ENCODE measurements around the gene OR14C36.
"Not testable (repeated sequence)": the region's sequence is repeated elsewhere in the genome, so short reads cannot be mapped to it uniquely, and the experiment has no call there.

OR14C36 gene, protein sequence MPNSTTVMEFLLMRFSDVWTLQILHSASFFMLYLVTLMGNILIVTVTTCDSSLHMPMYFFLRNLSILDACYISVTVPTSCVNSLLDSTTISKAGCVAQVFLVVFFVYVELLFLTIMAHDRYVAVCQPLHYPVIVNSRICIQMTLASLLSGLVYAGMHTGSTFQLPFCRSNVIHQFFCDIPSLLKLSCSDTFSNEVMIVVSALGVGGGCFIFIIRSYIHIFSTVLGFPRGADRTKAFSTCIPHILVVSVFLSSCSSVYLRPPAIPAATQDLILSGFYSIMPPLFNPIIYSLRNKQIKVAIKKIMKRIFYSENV

GRCh38 chr1:248348475-248348874, at the start of gene OR14C36:
OR14C36 (plus strand) TSS chr1:248348775; CDS start chr1:248348775, 0 bp downstream.
- no peaks in the 10 kb centered on the region for H3K4me1 Mint-ChIP-seq (ENCODE audit: low read depth)
- DNase-seq (ENCODE audit: low spot score): no peak
- no peak within 1 kb of the TSS for H3K4me3 Mint-ChIP-seq
- no peaks in the 10 kb centered on the region for H3K9me3 Mint-ChIP-seq
- no peaks in the 10 kb centered on the region for H3K27me3 Mint-ChIP-seq (ENCODE audit: low read depth)
- no peak within 1 kb of the TSS for H3K27ac Mint-ChIP-seq
- no peaks in the 10 kb centered on the region for H3K36me3 Mint-ChIP-seq (ENCODE audit: low read depth)

DNA sequence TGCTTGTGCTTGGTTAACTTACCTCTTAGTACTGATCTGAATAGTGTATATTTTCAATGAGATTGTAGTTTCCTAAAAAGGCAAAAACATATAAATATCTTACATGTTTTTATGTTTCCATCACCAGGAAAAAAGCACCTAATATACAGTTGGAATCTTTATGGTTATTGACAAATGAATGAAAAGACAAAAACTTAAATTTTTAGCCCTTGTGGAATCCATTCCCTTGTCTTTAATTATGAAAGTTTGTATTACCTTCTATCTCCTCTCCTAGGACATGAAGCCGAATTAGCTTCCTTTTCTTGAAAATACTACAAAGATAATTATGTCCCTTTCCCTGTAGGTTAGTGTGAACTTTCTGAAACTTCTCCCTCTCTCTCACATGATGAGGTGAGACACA, 45.3 kb upstream of the OR14C36 start, which contains the start of gene OR2T12:
Gene OR2T12 (minus strand): TSS at position 101 of the 400 bp plus-strand sequence. CDS start 7,846 bp downstream, outside the sequence.
- Mint-ChIP-seq H3K9me3 (no peaks in the 10 kb centered on the region), H3K27me3 (ENCODE audit: low read depth) (no peaks in the 10 kb centered on the region), H3K4me1 (ENCODE audit: low read depth) (no peaks in the 10 kb centered on the region), H3K4me3 (no peak within 1 kb of the TSS), H3K36me3 (ENCODE audit: low read depth) (no peaks in the 10 kb centered on the region), H3K27ac (no peak within 1 kb of the TSS)
- no peak for DNase-seq (ENCODE audit: low spot score)

DNA sequence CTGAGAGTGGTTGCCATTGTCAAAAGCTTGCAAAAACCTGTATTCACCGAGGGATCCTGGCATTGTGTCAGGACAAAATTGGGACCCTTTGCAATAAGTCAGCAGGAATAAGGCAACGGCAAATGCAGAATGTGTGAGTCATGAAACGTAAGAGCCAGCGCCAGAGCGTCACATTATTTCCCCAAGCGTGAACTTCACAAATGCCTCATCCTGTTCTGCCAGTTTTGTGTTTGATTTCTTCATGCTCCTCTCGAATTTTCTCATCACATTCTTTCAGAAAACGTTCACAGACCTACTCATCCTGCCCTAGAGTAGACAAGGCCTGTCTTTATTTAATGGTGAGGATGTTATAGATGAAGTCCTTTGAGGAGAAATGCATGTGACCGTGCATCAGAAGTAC, 42.9 kb upstream of the OR14C36 start:
- not testable (repeated sequence) for H3K27ac Mint-ChIP-seq; H3K36me3 Mint-ChIP-seq (ENCODE audit: low read depth); H3K4me3 Mint-ChIP-seq; H3K27me3 Mint-ChIP-seq (ENCODE audit: low read depth); DNase-seq (ENCODE audit: low spot score); H3K9me3 Mint-ChIP-seq; H3K4me1 Mint-ChIP-seq (ENCODE audit: low read depth)

- Mint-ChIP-seq H3K4me3 (no peak overlapping the region), H3K36me3 (ENCODE audit: low read depth) (no peaks in the 10 kb centered on the region), H3K27ac (no peak overlapping the region), H3K27me3 (ENCODE audit: low read depth) (no peaks in the 10 kb centered on the region), H3K9me3 (no peaks in the 10 kb centered on the region), H3K4me1 (ENCODE audit: low read depth) (no peaks in the 10 kb centered on the region)
- DNase-seq (ENCODE audit: low spot score): no peak
Observed at GRCh38 chr1:248306103-248306502, 42.5 kb upstream of the OR14C36 start.

- H3K9me3 Mint-ChIP-seq; DNase-seq (ENCODE audit: low spot score); H3K27me3 Mint-ChIP-seq (ENCODE audit: low read depth); H3K4me1 Mint-ChIP-seq (ENCODE audit: low read depth); H3K36me3 Mint-ChIP-seq (ENCODE audit: low read depth); H3K27ac Mint-ChIP-seq; H3K4me3 Mint-ChIP-seq: not testable (repeated sequence)
Observed at GRCh38 chr1:248306740-248307139, 41.8 kb upstream of the OR14C36 start.

DNA sequence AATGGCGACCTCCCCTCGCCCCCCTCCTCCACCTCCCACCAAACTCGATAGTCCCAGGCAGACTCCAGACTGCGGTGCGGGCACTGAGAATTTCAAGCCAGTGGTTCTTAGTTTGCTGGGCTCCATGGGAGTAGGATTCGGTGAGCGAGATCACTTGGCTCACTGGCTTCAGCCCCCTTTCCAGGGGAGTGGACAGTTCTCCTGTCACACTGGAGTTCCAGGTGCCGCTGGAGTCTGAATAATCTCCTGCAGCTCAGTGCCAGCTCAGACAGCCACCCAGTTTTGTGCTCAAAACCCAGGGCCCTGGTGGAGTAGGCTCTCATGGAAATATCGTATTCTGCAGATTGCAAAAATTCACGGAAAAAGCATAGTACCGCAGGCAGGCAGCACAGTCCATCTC, 31.8 kb upstream of the OR14C36 start:
- H3K36me3 Mint-ChIP-seq (ENCODE audit: low read depth): no peaks in the 10 kb centered on the region
- H3K9me3 Mint-ChIP-seq: peaks cover 20% of the 10 kb centered on the region
- no peak overlapping the region for H3K4me3 Mint-ChIP-seq
- H3K4me1 Mint-ChIP-seq (ENCODE audit: low read depth): no peaks in the 10 kb centered on the region
- no peaks in the 10 kb centered on the region for H3K27me3 Mint-ChIP-seq (ENCODE audit: low read depth)
- no peak overlapping the region for H3K27ac Mint-ChIP-seq
- DNase-seq (ENCODE audit: low spot score): no peak

DNA sequence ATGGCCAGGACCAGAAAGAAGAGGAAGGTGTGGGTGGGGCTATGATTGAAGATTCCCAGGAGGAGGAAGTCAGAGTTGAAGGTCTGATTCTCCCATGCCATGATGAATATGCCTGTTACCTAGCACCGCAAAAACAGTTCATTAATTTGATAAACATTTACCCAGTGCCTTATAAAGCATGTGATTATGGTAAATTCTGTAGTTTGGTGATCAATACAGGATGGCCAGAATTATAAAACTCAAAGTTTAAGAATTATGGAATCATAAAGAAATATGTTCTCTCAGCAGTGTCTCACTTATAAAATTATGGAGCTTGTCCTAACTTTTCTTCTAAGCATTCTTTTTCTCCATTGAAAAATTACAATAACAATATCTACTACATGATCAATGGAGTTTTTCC, 24.1 kb upstream of the OR14C36 start, which contains the start of gene OR2M7:
Gene OR2M7 (minus strand): TSS at position 101 of the 400 bp plus-strand sequence. CDS start 0 bp downstream, at position 101.
- no peak within 1 kb of the TSS for H3K4me3 Mint-ChIP-seq
- H3K36me3 Mint-ChIP-seq (ENCODE audit: low read depth): no peaks in the 10 kb centered on the region
- no peak within 1 kb of the TSS for H3K27ac Mint-ChIP-seq
- no peaks in the 10 kb centered on the region for H3K4me1 Mint-ChIP-seq (ENCODE audit: low read depth)
- no peak for DNase-seq (ENCODE audit: low spot score)
- H3K9me3 Mint-ChIP-seq: no peaks in the 10 kb centered on the region
- no peaks in the 10 kb centered on the region for H3K27me3 Mint-ChIP-seq (ENCODE audit: low read depth)

DNA sequence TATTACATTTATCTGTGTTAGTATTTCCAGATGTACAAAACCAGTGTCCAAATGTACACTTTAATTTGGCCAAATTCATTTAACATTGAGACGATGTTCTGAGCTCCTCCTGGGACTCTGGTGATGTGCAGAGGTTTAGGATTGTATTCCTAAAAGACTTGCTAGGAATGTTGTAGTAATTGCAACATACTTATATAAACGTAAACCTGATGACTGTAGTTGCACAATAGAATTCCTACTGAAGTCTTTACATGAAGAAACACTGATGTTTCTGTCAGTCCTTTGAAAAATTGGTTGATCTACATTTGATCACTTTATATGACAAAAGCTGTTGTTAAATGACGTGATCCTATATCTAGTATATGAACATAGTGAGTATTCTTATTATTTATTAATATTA, 5.1 kb upstream of the OR14C36 start:
- Mint-ChIP-seq H3K4me3 (no peak overlapping the region), H3K9me3 (no peaks in the 10 kb centered on the region), H3K36me3 (ENCODE audit: low read depth) (no peaks in the 10 kb centered on the region)

DNA sequence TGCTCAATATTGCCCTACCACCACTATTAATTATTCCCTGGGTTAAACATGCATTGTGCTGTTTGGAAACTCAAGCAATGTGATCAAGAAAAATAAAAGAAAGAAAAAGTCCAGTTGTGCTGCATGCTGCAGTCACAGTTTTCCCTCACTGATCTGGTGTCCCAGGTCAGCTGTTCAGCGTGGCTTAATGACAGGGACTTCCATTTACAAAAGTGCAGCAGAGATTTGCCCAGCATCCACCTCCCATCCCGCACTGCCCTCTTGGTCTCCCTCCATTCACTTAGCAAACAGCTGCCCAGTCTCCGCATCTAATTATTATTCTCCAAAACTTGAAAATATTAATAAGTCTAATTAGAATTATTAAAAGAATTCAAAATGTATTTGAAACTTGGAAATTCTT, 10.8 kb downstream of the OR14C36 start:
- no peak overlapping the region for H3K4me3 Mint-ChIP-seq
- no peaks in the 10 kb centered on the region for H3K9me3 Mint-ChIP-seq
- no peaks in the 10 kb centered on the region for H3K36me3 Mint-ChIP-seq (ENCODE audit: low read depth)
- H3K27me3 Mint-ChIP-seq (ENCODE audit: low read depth): no peaks in the 10 kb centered on the region
- DNase-seq (ENCODE audit: low spot score): no peak
- H3K27ac Mint-ChIP-seq: no peak overlapping the region
- H3K4me1 Mint-ChIP-seq (ENCODE audit: low read depth): no peaks in the 10 kb centered on the region

More for the DNA sequence above, 5.1 kb upstream of the OR14C36 start:
- no peak for DNase-seq (ENCODE audit: low spot score)
- Mint-ChIP-seq H3K27me3 (ENCODE audit: low read depth) (no peaks in the 10 kb centered on the region), H3K27ac (no peak overlapping the region), H3K4me1 (ENCODE audit: low read depth) (no peaks in the 10 kb centered on the region)

- Mint-ChIP-seq H3K27ac (no peak within 1 kb of the TSS), H3K27me3 (ENCODE audit: low read depth) (no peaks in the 10 kb centered on the region), H3K36me3 (ENCODE audit: low read depth) (no peaks in the 10 kb centered on the region), H3K4me3 (no peak within 1 kb of the TSS), H3K9me3 (no peaks in the 10 kb centered on the region), H3K4me1 (ENCODE audit: low read depth) (no peaks in the 10 kb centered on the region)
- DNase-seq (ENCODE audit: low spot score): no peak
Observed at GRCh38 chr1:248361121-248361715, 12.6 kb downstream of the OR14C36 start, which contains the start of gene OR2T4. OR2T4 (plus strand) TSS chr1:248361665; CDS start chr1:248361665, 0 bp downstream.

DNA sequence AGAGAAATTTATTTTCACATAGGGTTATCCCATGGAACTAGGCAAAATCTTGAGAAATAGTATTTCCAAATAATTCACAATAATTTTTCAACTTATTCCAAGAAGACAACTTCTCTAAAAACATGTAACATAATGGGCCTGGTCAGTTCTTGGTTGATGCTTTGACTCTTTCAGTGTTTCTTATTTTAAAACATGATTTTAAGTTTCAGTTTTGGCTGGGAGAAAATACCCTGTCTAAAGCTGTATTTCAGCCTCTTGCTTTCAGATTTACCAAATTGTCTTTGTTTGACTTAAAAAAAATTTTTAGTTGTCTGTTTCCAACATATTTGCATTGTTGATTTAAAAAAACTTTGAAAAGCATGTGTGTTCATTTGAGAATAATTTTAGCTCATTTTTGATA, 18.0 kb downstream of the OR14C36 start:
- H3K4me1 Mint-ChIP-seq (ENCODE audit: low read depth): no peaks in the 10 kb centered on the region
- no peaks in the 10 kb centered on the region for H3K27me3 Mint-ChIP-seq (ENCODE audit: low read depth)
- no peak overlapping the region for H3K27ac Mint-ChIP-seq
- H3K9me3 Mint-ChIP-seq: no peaks in the 10 kb centered on the region
- H3K36me3 Mint-ChIP-seq (ENCODE audit: low read depth): no peaks in the 10 kb centered on the region
- H3K4me3 Mint-ChIP-seq: no peak overlapping the region
- no peak for DNase-seq (ENCODE audit: low spot score)

DNA sequence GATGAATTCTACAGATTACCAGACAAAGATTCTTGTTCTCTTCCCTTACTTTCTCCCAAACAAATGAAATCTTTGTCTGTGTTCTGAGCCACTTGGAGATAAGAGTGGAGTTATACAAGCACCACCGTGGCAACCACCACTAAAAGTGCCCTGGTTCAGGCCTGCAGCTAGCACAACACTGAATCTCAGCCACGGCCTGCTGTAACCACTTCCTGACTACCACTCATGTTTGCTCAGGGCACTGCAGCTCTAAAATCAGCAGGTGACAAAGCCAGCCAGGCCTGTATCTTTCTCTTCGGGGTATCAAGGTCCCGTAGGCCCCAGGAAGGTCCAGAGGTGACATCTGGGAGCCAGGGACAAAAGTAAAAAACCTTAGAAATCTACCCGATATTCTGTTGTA, 23.8 kb downstream of the OR14C36 start:
- no peaks in the 10 kb centered on the region for H3K27me3 Mint-ChIP-seq (ENCODE audit: low read depth)
- no peaks in the 10 kb centered on the region for H3K36me3 Mint-ChIP-seq (ENCODE audit: low read depth)
- H3K9me3 Mint-ChIP-seq: no peaks in the 10 kb centered on the region
- DNase-seq (ENCODE audit: low spot score): no peak
- H3K27ac Mint-ChIP-seq: no peak overlapping the region
- no peak overlapping the region for H3K4me3 Mint-ChIP-seq
- peaks cover 2% of the 10 kb centered on the region for H3K4me1 Mint-ChIP-seq (ENCODE audit: low read depth)

GRCh38 chr1:248373761-248374160, 25.2 kb downstream of the OR14C36 start:
- Mint-ChIP-seq H3K27ac (no peak overlapping the region), H3K36me3 (ENCODE audit: low read depth) (no peaks in the 10 kb centered on the region), H3K27me3 (ENCODE audit: low read depth) (no peaks in the 10 kb centered on the region), H3K4me1 (ENCODE audit: low read depth) (peaks cover 2% of the 10 kb centered on the region), H3K9me3 (no peaks in the 10 kb centered on the region), H3K4me3 (no peak overlapping the region)
- no peak for DNase-seq (ENCODE audit: low spot score)

- Mint-ChIP-seq H3K36me3 (ENCODE audit: low read depth) (no peaks in the 10 kb centered on the region), H3K9me3 (no peaks in the 10 kb centered on the region), H3K4me1 (ENCODE audit: low read depth) (peaks cover 2% of the 10 kb centered on the region), H3K4me3 (no peak within 1 kb of the TSS), H3K27ac (no peak within 1 kb of the TSS), H3K27me3 (ENCODE audit: low read depth) (no peaks in the 10 kb centered on the region)
- no peak for DNase-seq (ENCODE audit: low spot score)
Observed at GRCh38 chr1:248375446-248375845, 26.9 kb downstream of the OR14C36 start, which contains the start of gene OR2T6. OR2T6 (plus strand) TSS chr1:248375746; CDS start chr1:248387609, 11,863 bp downstream.
